BLaER1 treated with 17β-estradiol and CSF1 and Interleukin-3, amounts not matched to agents 10 nM and 100 nM (cell line): ENCODE data around the gene NMRK2.

Experiments used
- H3K27ac ChIP-seq, 11 experiments: shearing (Covaris generic); formaldehyde crosslinking; 2 replicates each; pipeline ENCODE4 v1.8.1; 2022
- H3K27me3 ChIP-seq, 11 experiments: shearing (Covaris generic); formaldehyde crosslinking; 2 replicates each; pipeline ENCODE4 v1.8.1; 2022
- H3K36me3 ChIP-seq, 11 experiments: shearing (Covaris generic); formaldehyde crosslinking; 2 replicates each; pipeline ENCODE4 v1.8.1; 2022
- H3K4me1 ChIP-seq, 10 experiments: shearing (Covaris generic); formaldehyde crosslinking; 2 replicates each; pipeline ENCODE4 v1.8.1; 2022
- H3K4me2 ChIP-seq, 11 experiments: shearing (Covaris generic); formaldehyde crosslinking; 2 replicates each; pipeline ENCODE4 v1.8.1; 2022
- H3K4me3 ChIP-seq, 10 experiments: shearing (Covaris generic); formaldehyde crosslinking; 2 replicates each; pipeline ENCODE4 v1.8.1; 2022
- H3K9ac ChIP-seq, 11 experiments: shearing (Covaris generic); formaldehyde crosslinking; 2 replicates each; pipeline ENCODE4 v1.8.1; 2022
- H3K9me3 ChIP-seq, 11 experiments: shearing (Covaris generic); formaldehyde crosslinking; replicated peaks in 1 of 11; 2 replicates each; pipeline ENCODE4 v1.8.1; 2022
- H4K20me1 ChIP-seq, 11 experiments: shearing (Covaris generic); formaldehyde crosslinking; 2 replicates each; pipeline ENCODE4 v1.8.1; 2022
- Cebpa-rat ChIP-seq, 11 experiments: shearing (Covaris generic); IDR thresholded peaks; 2 replicates each; pipeline ENCODE4 v1.8.1; 2022

The NMRK2 gene

GRCh38 chr19:3902317-3902973, 30.4 kb upstream of the NMRK2 start:
- Histone ChIP-seq H3K4me2 (no peak overlapping the region), H3K9ac (no peak overlapping the region), H4K20me1 (no peaks in the 10 kb centered on the region), H3K27me3 (no peaks in the 10 kb centered on the region), H3K4me3 (no peak overlapping the region), H3K36me3 (no peaks in the 10 kb centered on the region), H3K4me1 (peaks cover 0 to under 1% (median 0%) of the 10 kb centered on the region in 10 experiments; a peak in 1 of 20 replicates), H3K27ac (no peak overlapping the region), H3K9me3 (peaks cover 7 to 10% (median 10%) of the 10 kb centered on the region in 11 experiments; a peak in 21 of 22 replicates)
- no peak for TF ChIP-seq Cebpa-rat (IDR thresholded peaks at IDR 0.05)

DNA sequence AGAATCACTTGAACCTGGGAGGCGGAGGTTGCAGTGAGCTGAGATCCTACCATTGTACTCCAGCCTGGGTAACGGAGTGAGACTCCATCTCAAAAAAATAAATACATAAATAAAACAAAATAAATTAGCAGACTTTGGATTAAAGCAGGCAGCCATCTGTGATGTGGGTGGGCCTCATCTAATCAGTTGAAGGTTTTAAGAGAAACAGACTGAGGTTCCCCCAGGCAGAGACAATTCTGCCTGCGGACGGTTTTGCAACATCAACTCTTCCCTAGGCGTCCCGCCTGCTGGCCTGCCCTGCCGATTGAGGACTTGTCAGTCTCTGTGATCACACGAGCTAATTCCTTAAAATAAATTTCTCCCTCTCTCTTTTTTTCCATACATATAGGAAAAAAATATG, 28.6 kb upstream of the NMRK2 start:
- H3K4me2 ChIP-seq = no peak overlapping the region
- H3K4me1 ChIP-seq = peaks cover 0 to 10% (median 6%) of the 10 kb centered on the region in 10 experiments; a peak in 11 of 20 replicates
- no peaks in the 10 kb centered on the region; a peak in 1 of 22 replicates for H4K20me1 ChIP-seq
- H3K36me3 ChIP-seq = no peaks in the 10 kb centered on the region
- no peaks in the 10 kb centered on the region for H3K27me3 ChIP-seq
- peaks cover 0 to 2% (median 1%) of the 10 kb centered on the region in 11 experiments; a peak in 17 of 22 replicates for H3K9me3 ChIP-seq
- no peak overlapping the region for H3K4me3 ChIP-seq
- TF ChIP-seq Cebpa-rat (IDR thresholded peaks at IDR 0.05) = no peak
- no peak overlapping the region for H3K9ac ChIP-seq
- H3K27ac ChIP-seq = no peak overlapping the region

GRCh38 chr19:3907626-3908265, 25.1 kb upstream of the NMRK2 start:
- H3K4me2 ChIP-seq = peak overlapping the region in 7 of 11 experiments; percentile 19 to 62 (median 38); a peak in 12 of 22 replicates
- no peak for TF ChIP-seq Cebpa-rat (IDR thresholded peaks at IDR 0.05)
- no peaks in the 10 kb centered on the region for H3K36me3 ChIP-seq
- no peak overlapping the region for H3K4me3 ChIP-seq
- no peaks in the 10 kb centered on the region; a peak in 1 of 22 replicates for H4K20me1 ChIP-seq
- H3K9me3 ChIP-seq = peaks cover 13 to 20% (median 16%) of the 10 kb centered on the region in 11 experiments
- H3K9ac ChIP-seq = no peak overlapping the region
- H3K4me1 ChIP-seq = peaks cover 0 to 10% (median 6%) of the 10 kb centered on the region in 10 experiments; a peak in 11 of 20 replicates
- no peak overlapping the region for H3K27ac ChIP-seq
- H3K27me3 ChIP-seq = no peaks in the 10 kb centered on the region

DNA sequence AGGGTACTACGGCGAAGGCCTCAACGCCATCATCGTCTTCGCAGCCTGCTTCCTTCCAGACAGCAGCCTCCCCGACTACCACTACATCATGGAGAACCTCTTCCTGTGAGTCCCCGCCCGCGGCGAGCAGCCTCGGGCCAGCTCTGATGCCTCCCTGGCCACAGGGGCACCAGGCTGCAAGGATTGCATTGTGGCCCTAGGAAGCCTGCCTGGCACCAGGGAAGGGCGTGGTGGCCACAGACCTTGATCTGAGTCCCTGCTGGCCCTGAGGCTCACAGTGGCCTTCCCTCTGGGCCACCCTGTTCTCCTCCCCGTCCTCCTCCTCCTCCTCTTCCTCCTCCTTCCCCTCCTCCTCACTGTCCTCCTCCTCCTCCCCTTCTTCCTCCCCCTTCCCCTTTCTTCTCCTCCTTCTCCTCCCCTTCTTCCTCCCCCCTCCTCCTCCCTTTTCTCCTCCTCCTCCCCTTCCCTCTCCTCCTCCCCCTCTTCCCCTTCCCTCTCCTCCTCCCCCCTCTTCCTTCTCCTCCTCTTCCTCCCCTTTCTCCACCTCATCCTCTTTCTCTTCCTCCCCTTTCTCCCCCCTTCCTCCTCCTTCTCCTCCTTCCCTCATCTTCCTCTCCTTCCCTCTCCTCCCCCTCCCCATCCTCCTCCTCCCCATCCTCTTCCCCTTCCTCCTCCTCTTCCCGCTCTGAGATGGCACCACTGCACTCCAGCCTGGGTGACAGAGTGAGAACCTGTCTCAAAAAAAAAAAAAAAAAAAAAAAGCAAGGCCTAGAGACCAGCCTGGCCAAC, 24.4 kb upstream of the NMRK2 start:
- Histone ChIP-seq H3K9ac (no peak overlapping the region; a peak in 1 of 22 replicates), H3K27me3 (no peaks in the 10 kb centered on the region), H3K4me2 (peak overlapping the region in 7 of 11 experiments; percentile 19 to 62 (median 38); a peak in 12 of 22 replicates), H3K4me3 (no peak overlapping the region), H3K4me1 (peaks cover 0 to 10% (median 6%) of the 10 kb centered on the region in 10 experiments; a peak in 11 of 20 replicates), H3K27ac (no peak overlapping the region), H3K36me3 (no peaks in the 10 kb centered on the region), H3K9me3 (peaks cover 13 to 20% (median 16%) of the 10 kb centered on the region in 11 experiments), H4K20me1 (no peaks in the 10 kb centered on the region; a peak in 1 of 22 replicates)
- no peak for TF ChIP-seq Cebpa-rat (IDR thresholded peaks at IDR 0.05)

- Histone ChIP-seq H3K4me3 (no peak overlapping the region), H3K4me2 (no peak overlapping the region), H3K36me3 (no peaks in the 10 kb centered on the region), H3K4me1 (peaks cover 0 to 10% (median 6%) of the 10 kb centered on the region in 10 experiments; a peak in 11 of 20 replicates), H3K9ac (no peak overlapping the region), H3K27me3 (no peaks in the 10 kb centered on the region), H3K9me3 (peaks cover 13 to 20% (median 16%) of the 10 kb centered on the region in 11 experiments), H4K20me1 (no peaks in the 10 kb centered on the region; a peak in 1 of 22 replicates), H3K27ac (no peak overlapping the region)
- TF ChIP-seq Cebpa-rat (IDR thresholded peaks at IDR 0.05) = no peak
Observed at GRCh38 chr19:3910105-3910504, 22.8 kb upstream of the NMRK2 start.

GRCh38 chr19:3914199-3914598, 18.7 kb upstream of the NMRK2 start:
- Histone ChIP-seq H3K9ac (no peak overlapping the region), H3K27me3 (no peaks in the 10 kb centered on the region), H3K36me3 (no peaks in the 10 kb centered on the region), H3K4me3 (no peak overlapping the region), H3K4me1 (peaks cover 0 to 11% (median 8%) of the 10 kb centered on the region in 10 experiments; a peak in 9 of 20 replicates), H4K20me1 (no peaks in the 10 kb centered on the region), H3K27ac (no peak overlapping the region), H3K9me3 (peaks cover 13 to 21% (median 16%) of the 10 kb centered on the region in 11 experiments), H3K4me2 (no peak overlapping the region)
- TF ChIP-seq Cebpa-rat (IDR thresholded peaks at IDR 0.05) = no peak

DNA sequence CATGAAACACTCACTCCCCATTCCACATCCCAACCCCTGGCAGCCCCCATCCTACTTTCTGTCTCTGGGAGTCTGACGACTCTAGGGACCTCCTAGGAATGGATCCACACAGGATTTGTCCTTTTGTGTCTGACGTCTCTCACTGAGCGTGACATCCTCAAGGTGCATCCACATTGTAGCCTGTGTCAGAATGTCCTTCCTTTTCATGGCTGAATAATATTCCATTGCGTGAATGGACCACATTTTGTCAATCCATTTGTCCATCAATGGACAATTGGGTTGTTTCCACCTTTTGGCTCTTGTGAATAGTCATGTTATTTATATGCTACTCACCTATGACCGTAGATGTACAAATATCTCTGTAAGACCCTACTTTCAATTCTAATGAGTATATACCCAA, 16.8 kb upstream of the NMRK2 start:
- no peak overlapping the region for H3K4me2 ChIP-seq
- no peaks in the 10 kb centered on the region for H4K20me1 ChIP-seq
- no peaks in the 10 kb centered on the region for H3K27me3 ChIP-seq
- H3K9me3 ChIP-seq = peaks cover 0 to 14% (median 8%) of the 10 kb centered on the region in 11 experiments; a peak in 18 of 22 replicates
- H3K36me3 ChIP-seq = no peaks in the 10 kb centered on the region
- no peak for TF ChIP-seq Cebpa-rat (IDR thresholded peaks at IDR 0.05)
- H3K4me1 ChIP-seq = peaks cover 0 to 11% (median 8%) of the 10 kb centered on the region in 10 experiments; a peak in 9 of 20 replicates
- H3K27ac ChIP-seq = no peak overlapping the region
- no peak overlapping the region for H3K4me3 ChIP-seq
- no peak overlapping the region for H3K9ac ChIP-seq

- Histone ChIP-seq H3K4me2 (no peak overlapping the region), H3K27me3 (no peaks in the 10 kb centered on the region), H4K20me1 (no peaks in the 10 kb centered on the region), H3K36me3 (no peaks in the 10 kb centered on the region), H3K4me3 (no peak overlapping the region), H3K9ac (no peak overlapping the region), H3K9me3 (peaks cover 16 to 40% (median 25%) of the 10 kb centered on the region in 11 experiments), H3K4me1 (peaks cover 0 to 11% (median 8%) of the 10 kb centered on the region in 10 experiments; a peak in 9 of 20 replicates), H3K27ac (no peak overlapping the region)
- no peak for TF ChIP-seq Cebpa-rat (IDR thresholded peaks at IDR 0.05)
Observed at GRCh38 chr19:3919793-3920192, 13.1 kb upstream of the NMRK2 start.
